Naive thymus-derived CD8-positive, alpha-beta T cell (primary cell): Measurements from ENCODE around the gene ARHGEF7. TPM values are rescaled to one million over a fixed set of nuclear protein-coding genes. Genes with fewer than 3 reads are reported as not detected.
"Not testable (repeated sequence)": the region's sequence is repeated elsewhere in the genome, so short reads cannot be mapped to it uniquely, and the experiment has no call there.

Experiments used
- ATAC-seq, 2 donors: fragments of 150-1000 bp; cut with Tn5 transposase in 1 of 2; sonication (Bioruptor Pico), chemical (Tn5 transposase) in 1 of 2; 1 replicate in 1 of 2; 2 replicates in 1 of 2; pipeline ENCODE4 v1.10.0; 2021; ENCODE audit warnings: mild to moderate bottlenecking in 2 of 2, moderate library complexity in 2 of 2
- POLR2A ChIA-PET: fragments of 350-600 bp; sonication (Branson Sonifier 250); formaldehyde crosslinking; loops from one replicate; lab custom pipeline; 2021; ENCODE audit warnings: antibody characterized with exemption; lab: Charles Lee
- DNase-seq, 10 donors: peaks; one replicate each; pipeline versions ENCODE4 v3.0.0 to v3.0.0-alpha.2; 2020 to 2022
- H3K27ac Mint-ChIP-seq, 10 donors: one replicate each; pipeline ENCODE4 v1.8.0; 2020 to 2022; ENCODE audit warnings: mild to moderate bottlenecking in 10 of 10, mixed read lengths in 10 of 10, moderate library complexity in 4 of 10, inconsistent platforms in 1 of 10
- H3K27me3 Mint-ChIP-seq, 5 donors: one replicate each; pipeline ENCODE4 v1.8.0; 2021 to 2022; ENCODE audit warnings: mixed read lengths in 5 of 5
- H3K36me3 Mint-ChIP-seq, 3 donors: one replicate each; pipeline ENCODE4 v1.8.0; 2020 to 2022; ENCODE audit warnings: mixed read lengths in 3 of 3, mild to moderate bottlenecking in 2 of 3, inconsistent platforms in 1 of 3
- H3K4me1 Mint-ChIP-seq, 4 donors: one replicate each; pipeline ENCODE4 v1.8.0; 2021 to 2022; ENCODE audit warnings: mixed read lengths in 4 of 4
- H3K4me3 Mint-ChIP-seq, 10 donors: one replicate each; pipeline ENCODE4 v1.8.0; 2020 to 2022; ENCODE audit warnings: mild to moderate bottlenecking in 10 of 10, mixed read lengths in 10 of 10, moderate library complexity in 6 of 10, inconsistent platforms in 1 of 10
- H3K9me3 Mint-ChIP-seq, 9 donors: one replicate each; pipeline ENCODE4 v1.8.0; 2020 to 2022; ENCODE audit warnings: mixed read lengths in 9 of 9, mild to moderate bottlenecking in 3 of 9, inconsistent platforms in 1 of 9, moderate library complexity in 1 of 9
- polyA plus RNA-seq, 3 donors: library from polyadenylated mRNA; unstranded; fragments of 300-500 nt; fragmentation: Illumina TruSeq; gene quantifications; one replicate each; pipeline ENCODE4 v1.2.3, GENCODE V29; 2021
- total RNA-seq, 8 experiments: library from RNA in 2 of 8; stranded (reverse) in 2 of 8; gene quantifications; one replicate each; pipeline ENCODE4 v1.2.3 and lab custom pipeline; 2021 to 2026

Gene ARHGEF7
- total and polyA plus RNA-seq, 5 experiments from 2014 or later = 6.2 to 93.0 (median 13.2) TPM

GRCh38 chr13:111082769-111083168 is 32.3 kb upstream of the ARHGEF7 start:
- H3K36me3 Mint-ChIP-seq, ATAC-seq, DNase-seq, H3K27ac Mint-ChIP-seq, H3K9me3 Mint-ChIP-seq, POLR2A ChIA-PET, H3K4me3 Mint-ChIP-seq, H3K4me1 Mint-ChIP-seq: not testable (repeated sequence)
- peaks cover 0 to 12% (median 8%) of the 10 kb centered on the region in 5 donors for H3K27me3 Mint-ChIP-seq

GRCh38 chr13:111083693-111084092 is 31.4 kb upstream of the ARHGEF7 start:
- H3K4me1 Mint-ChIP-seq, ATAC-seq, H3K36me3 Mint-ChIP-seq, DNase-seq, H3K27ac Mint-ChIP-seq, H3K9me3 Mint-ChIP-seq, H3K4me3 Mint-ChIP-seq, POLR2A ChIA-PET: not testable (repeated sequence)
- H3K27me3 Mint-ChIP-seq = peaks cover 0 to 12% (median 8%) of the 10 kb centered on the region in 5 donors

- POLR2A ChIA-PET = no interaction called here
- Mint-ChIP-seq H3K27ac (no peak overlapping the region), H3K9me3 (peaks cover 0 to 2% (median 0%) of the 10 kb centered on the region in 9 donors), H3K4me1 (peaks cover 0 to 2% (median 0%) of the 10 kb centered on the region in 4 donors), H3K36me3 (no peaks in the 10 kb centered on the region), H3K4me3 (no peak overlapping the region), H3K27me3 (peaks cover 10 to 31% (median 17%) of the 10 kb centered on the region in 5 donors)
- no peak for ATAC-seq
- DNase-seq = no peak
These were observed 24.9 kb upstream of the ARHGEF7 start for GRCh38 chr13:111090169-111090568.

GRCh38 chr13:111092685-111093084 is 22.4 kb upstream of the ARHGEF7 start:
- POLR2A ChIA-PET = no interaction called here
- H3K4me1 Mint-ChIP-seq = peaks cover 0 to 2% (median 0%) of the 10 kb centered on the region in 4 donors
- peaks cover 21 to 49% (median 32%) of the 10 kb centered on the region in 5 donors for H3K27me3 Mint-ChIP-seq
- no peak overlapping the region for H3K4me3 Mint-ChIP-seq
- H3K36me3 Mint-ChIP-seq = no peaks in the 10 kb centered on the region
- DNase-seq (no peak), ATAC-seq (no peak)
- H3K9me3 Mint-ChIP-seq = peaks cover 0 to 1% (median 0%) of the 10 kb centered on the region in 9 donors
- H3K27ac Mint-ChIP-seq = peak overlapping the region in 1 of 10 donors; percentile 14

GRCh38 chr13:111093136-111093535 is 22.0 kb upstream of the ARHGEF7 start:
- ATAC-seq (no peak), DNase-seq (no peak)
- POLR2A ChIA-PET = no interaction called here
- Mint-ChIP-seq H3K4me3 (no peak overlapping the region), H3K36me3 (no peaks in the 10 kb centered on the region), H3K4me1 (peaks cover 0 to 2% (median 0%) of the 10 kb centered on the region in 4 donors), H3K27me3 (peaks cover 21 to 54% (median 33%) of the 10 kb centered on the region in 5 donors), H3K27ac (peak overlapping the region in 1 of 10 donors; percentile 14), H3K9me3 (peaks cover 0 to 1% (median 0%) of the 10 kb centered on the region in 9 donors)

DNA sequence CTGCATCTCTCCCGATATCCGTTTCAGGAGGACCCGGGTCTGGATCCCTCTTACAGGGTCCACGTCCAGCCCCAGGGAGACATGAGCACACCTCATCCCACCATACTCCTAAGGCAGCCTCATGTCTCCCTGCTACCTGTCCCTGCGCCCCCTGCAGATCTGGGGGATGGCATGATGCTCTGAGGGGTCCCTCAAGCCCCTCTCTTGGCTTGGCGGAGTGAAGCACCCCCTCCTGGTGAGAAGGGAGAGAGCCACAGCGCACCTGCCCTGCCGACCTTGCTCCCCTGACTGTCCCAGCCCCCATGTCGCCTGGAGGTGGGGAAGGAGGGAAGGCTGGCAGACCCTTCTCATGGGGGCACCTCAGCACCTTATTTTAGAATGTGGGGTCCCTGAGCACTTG is 21.5 kb upstream of the ARHGEF7 start:
- H3K4me1 Mint-ChIP-seq = peaks cover 0 to 2% (median 0%) of the 10 kb centered on the region in 4 donors
- peaks cover 21 to 59% (median 36%) of the 10 kb centered on the region in 5 donors for H3K27me3 Mint-ChIP-seq
- H3K27ac Mint-ChIP-seq = no peak overlapping the region
- no peak overlapping the region for H3K4me3 Mint-ChIP-seq
- H3K9me3 Mint-ChIP-seq = peaks cover 0 to 1% (median 0%) of the 10 kb centered on the region in 9 donors
- H3K36me3 Mint-ChIP-seq = no peaks in the 10 kb centered on the region
- ATAC-seq = no peak
- no peak for DNase-seq
- POLR2A ChIA-PET = no interaction called here

GRCh38 chr13:111095031-111095840 is 19.9 kb upstream of the ARHGEF7 start:
- peaks cover 0 to 1% (median 0%) of the 10 kb centered on the region in 9 donors for H3K9me3 Mint-ChIP-seq
- ATAC-seq (no peak), DNase-seq (no peak)
- H3K27me3 Mint-ChIP-seq = peaks cover 22 to 68% (median 38%) of the 10 kb centered on the region in 5 donors
- no peaks in the 10 kb centered on the region for H3K36me3 Mint-ChIP-seq
- H3K4me3 Mint-ChIP-seq = no peak overlapping the region
- H3K4me1 Mint-ChIP-seq = peaks cover 0 to 2% (median 0%) of the 10 kb centered on the region in 4 donors
- POLR2A ChIA-PET = no interaction called here
- H3K27ac Mint-ChIP-seq = no peak overlapping the region

DNA sequence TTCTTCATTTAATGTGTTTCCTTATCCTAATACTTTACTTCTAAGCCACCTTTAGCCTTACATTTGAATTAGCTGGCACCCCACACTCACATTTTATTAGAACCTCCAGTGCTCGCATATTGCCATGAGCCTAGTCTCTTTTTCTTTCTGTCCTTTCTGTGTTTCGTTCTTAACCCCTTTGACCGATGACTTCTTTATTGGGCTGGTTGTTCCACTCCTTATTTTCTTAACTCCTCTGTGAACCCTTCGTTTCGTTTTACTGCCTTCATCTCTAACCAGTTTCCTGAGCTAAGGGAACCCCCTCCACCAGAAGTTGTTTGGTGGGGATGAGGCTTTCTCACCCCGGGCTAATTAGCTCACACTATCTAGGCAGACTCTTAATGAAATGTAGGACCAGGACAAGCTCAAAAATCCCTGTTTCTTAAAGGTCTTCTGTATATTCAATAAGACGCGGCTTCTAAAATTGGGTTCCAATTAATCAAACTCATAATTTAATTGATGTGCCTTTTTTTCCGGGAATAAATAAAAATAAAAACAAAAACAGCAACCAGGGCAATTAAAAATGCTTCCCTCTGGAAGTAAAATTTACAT is 19.1 kb upstream of the ARHGEF7 start:
- Mint-ChIP-seq H3K27me3 (peaks cover 22 to 71% (median 38%) of the 10 kb centered on the region in 5 donors), H3K4me3 (no peak overlapping the region), H3K36me3 (no peaks in the 10 kb centered on the region), H3K27ac (no peak overlapping the region), H3K4me1 (peaks cover 0 to 2% (median 0%) of the 10 kb centered on the region in 4 donors), H3K9me3 (peaks cover 0 to 2% (median 0%) of the 10 kb centered on the region in 9 donors)
- ATAC-seq (no peak), DNase-seq (no peak)
- POLR2A ChIA-PET = no interaction called here

DNA sequence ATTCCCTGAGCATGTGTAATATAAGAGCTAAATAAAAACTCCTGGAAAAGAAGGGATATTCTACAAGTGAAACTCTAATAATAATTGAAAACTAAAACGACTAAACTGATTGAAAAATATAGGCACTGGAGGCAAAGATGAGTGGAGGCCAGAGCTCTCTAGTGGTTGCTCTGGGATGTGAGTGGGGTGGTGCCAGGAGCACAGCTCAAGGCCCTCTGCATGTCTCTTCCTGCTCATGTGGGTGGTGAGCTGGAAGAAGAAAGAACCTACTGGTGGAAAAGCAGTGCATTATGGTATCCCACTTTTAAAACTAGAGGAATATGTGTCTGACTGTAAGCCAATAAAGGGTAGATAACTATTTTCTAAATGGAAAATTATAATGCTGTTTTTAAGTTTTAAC is 15.8 kb upstream of the ARHGEF7 start:
- DNase-seq (no peak), ATAC-seq (no peak)
- Mint-ChIP-seq H3K36me3 (peaks cover 5 to 22% (median 11%) of the 10 kb centered on the region in 3 donors), H3K27me3 (peaks cover 27 to 86% (median 42%) of the 10 kb centered on the region in 5 donors), H3K4me3 (no peak overlapping the region), H3K4me1 (no peaks in the 10 kb centered on the region), H3K27ac (no peak overlapping the region), H3K9me3 (peaks cover 11 to 28% (median 20%) of the 10 kb centered on the region in 9 donors)
- POLR2A ChIA-PET = no interaction called here

- H3K27me3 Mint-ChIP-seq = peaks cover 47 to 78% (median 61%) of the 10 kb centered on the region in 5 donors
- H3K36me3 Mint-ChIP-seq = peaks cover 0 to 16% (median 0%) of the 10 kb centered on the region in 3 donors
- peaks cover 6 to 11% (median 10%) of the 10 kb centered on the region in 4 donors for H3K4me1 Mint-ChIP-seq
- ATAC-seq (no peak), DNase-seq (no peak)
- H3K4me3 Mint-ChIP-seq = no peak overlapping the region
- no peak overlapping the region for H3K27ac Mint-ChIP-seq
- H3K9me3 Mint-ChIP-seq = peaks cover 0 to 11% (median 5%) of the 10 kb centered on the region in 9 donors
- POLR2A ChIA-PET = no interaction called here
These were observed 5.1 kb upstream of the ARHGEF7 start for GRCh38 chr13:111110054-111110453.

DNA sequence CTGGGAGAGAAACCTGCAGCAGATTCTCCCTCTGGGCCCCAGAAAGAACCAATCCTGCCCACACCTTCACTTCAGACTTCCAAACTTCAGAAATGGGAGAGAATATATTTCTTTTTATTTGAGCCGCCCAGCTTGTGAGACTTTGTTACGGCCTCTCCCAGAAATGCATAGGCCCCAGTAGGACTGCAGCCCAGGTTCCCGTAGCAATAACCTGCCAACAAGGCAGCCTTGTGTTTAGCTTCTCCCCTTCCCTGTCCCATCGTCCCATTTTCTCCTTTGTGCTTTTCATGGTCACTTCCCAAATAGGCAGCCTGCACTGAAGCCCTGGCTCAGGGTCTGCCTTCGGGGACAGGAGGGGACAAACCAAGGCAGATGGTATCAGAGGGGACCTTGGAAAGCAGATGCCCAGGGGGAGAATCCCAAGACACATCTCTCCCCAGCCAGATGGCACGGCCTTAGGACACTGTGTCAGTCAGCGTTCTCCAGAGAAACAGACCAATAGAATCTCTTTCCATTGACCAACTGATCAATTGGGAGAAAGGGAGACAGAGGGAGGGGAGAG is 3.7 kb upstream of the ARHGEF7 start:
- H3K9me3 Mint-ChIP-seq = peaks cover 0 to under 1% (median 0%) of the 10 kb centered on the region in 9 donors
- H3K36me3 Mint-ChIP-seq = peaks cover 0 to 14% (median 0%) of the 10 kb centered on the region in 3 donors
- POLR2A ChIA-PET = no interaction called here
- no peak overlapping the region for H3K27ac Mint-ChIP-seq
- no peak for DNase-seq
- H3K4me3 Mint-ChIP-seq = no peak overlapping the region
- ATAC-seq = no peak
- H3K4me1 Mint-ChIP-seq = peaks cover 9 to 17% (median 15%) of the 10 kb centered on the region in 4 donors
- peaks cover 46 to 71% (median 60%) of the 10 kb centered on the region in 5 donors for H3K27me3 Mint-ChIP-seq

DNA sequence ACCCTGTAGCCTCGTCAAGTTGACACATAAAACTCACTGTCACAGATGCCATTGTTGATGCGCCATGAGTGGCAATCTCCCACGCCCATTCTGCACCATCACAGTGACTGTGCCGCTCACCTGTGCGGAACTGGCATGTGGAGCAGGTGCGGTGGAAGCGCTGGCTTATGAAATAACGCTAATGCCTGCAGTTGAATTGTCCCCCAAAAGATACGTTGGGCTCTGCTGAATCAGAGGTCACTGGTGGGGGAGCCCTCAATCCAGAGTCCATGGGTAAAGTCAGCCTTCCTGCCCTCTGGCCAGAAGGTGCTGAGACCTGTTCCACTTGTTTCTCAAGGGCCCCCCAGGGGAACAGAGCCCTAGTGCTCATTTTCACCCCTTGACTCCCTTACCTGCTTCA is 2.9 kb upstream of the ARHGEF7 start:
- peaks cover 9 to 17% (median 15%) of the 10 kb centered on the region in 4 donors for H3K4me1 Mint-ChIP-seq
- H3K4me3 Mint-ChIP-seq = no peak overlapping the region
- POLR2A ChIA-PET = no interaction called here
- H3K27me3 Mint-ChIP-seq = peaks cover 41 to 70% (median 61%) of the 10 kb centered on the region in 5 donors
- peaks cover 0 to 14% (median 0%) of the 10 kb centered on the region in 3 donors for H3K36me3 Mint-ChIP-seq
- DNase-seq (no peak), ATAC-seq (no peak)
- H3K9me3 Mint-ChIP-seq = no peaks in the 10 kb centered on the region
- no peak overlapping the region for H3K27ac Mint-ChIP-seq
